Endometrial microvascular endothelial cells (primary cell): ENCODE results near the gene ANKRD29. TPM values are rescaled to one million over a fixed set of nuclear protein-coding genes. Genes with fewer than 3 reads are reported as not detected.

Source experiments
- total RNA-seq: library from RNA; depleted of rRNA; stranded (reverse); fragments of >200 nt; gene quantifications from one replicate; pipeline ENCODE4 v1.2.3, GENCODE V29; 2015; ENCODE audit errors: inconsistent ontology term

The ANKRD29 gene
- total RNA-seq, 1 donor from 2014 or later: 0.93 TPM

Other genes with a start within 250 kb of the ANKRD29 start
- 35.3 TPM for gene RIOK3, start 209.6 kb downstream of the ANKRD29 start, total RNA-seq
- gene RMC1, start 159.4 kb downstream of the ANKRD29 start, total RNA-seq: 24.0 TPM
- 52.1 TPM for gene NPC1, start 76.4 kb downstream of the ANKRD29 start, total RNA-seq
- 9.7 TPM for gene LAMA3, start 26.5 kb upstream of the ANKRD29 start, total RNA-seq